Measurements from ENCODE around the gene CNTNAP5. TPM values are rescaled to one million over a fixed set of nuclear protein-coding genes. Genes with fewer than 3 reads are reported as not detected.

Gene CNTNAP5
- total and polyA plus RNA-seq, 7 donors: not detected

DNA sequence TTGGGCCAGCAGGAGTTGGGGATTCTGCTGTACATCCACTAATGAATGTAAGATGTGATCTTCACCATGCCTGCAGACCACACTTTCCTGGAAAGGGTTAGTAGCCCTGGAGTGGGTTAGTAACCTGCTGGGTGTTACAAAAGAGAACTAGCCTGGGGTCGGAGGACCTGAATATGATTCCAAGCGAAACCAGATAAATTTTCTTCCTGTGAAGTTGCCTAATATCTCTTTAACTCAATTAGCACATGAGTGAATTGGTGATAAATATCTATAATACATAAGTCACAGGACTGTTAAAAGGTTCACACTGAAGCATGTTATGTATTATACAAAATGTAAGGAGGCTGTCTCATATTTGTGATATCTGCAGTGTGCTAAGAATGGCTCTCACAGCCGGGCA is 291.0 kb downstream of the CNTNAP5 start:
- ATAC-seq (no peak), DNase-seq (no peak)
- Histone ChIP-seq H3K27ac (no peak overlapping the region), H3K36me3 (ENCODE audit: insufficient read depth in 1 of 2, low read depth in 1 of 2) (no peaks in the 10 kb centered on the region), H3K4me3 (no peak overlapping the region), H3K9me3 (no peaks in the 10 kb centered on the region), H3K4me1 (no peaks in the 10 kb centered on the region), H3K27me3 (ENCODE audit: insufficient read depth in 3 of 3, low read length in 2 of 3) (no peaks in the 10 kb centered on the region)
- WGBS, 3 donors: 67 to 80% (median 73%) methylated on average over 3 of the region's 3 CpGs
- intact Hi-C loops (cut with DNase I): no loop called here
- TF ChIP-seq CTCF (IDR thresholded peaks at IDR 0.05): no peak

DNA sequence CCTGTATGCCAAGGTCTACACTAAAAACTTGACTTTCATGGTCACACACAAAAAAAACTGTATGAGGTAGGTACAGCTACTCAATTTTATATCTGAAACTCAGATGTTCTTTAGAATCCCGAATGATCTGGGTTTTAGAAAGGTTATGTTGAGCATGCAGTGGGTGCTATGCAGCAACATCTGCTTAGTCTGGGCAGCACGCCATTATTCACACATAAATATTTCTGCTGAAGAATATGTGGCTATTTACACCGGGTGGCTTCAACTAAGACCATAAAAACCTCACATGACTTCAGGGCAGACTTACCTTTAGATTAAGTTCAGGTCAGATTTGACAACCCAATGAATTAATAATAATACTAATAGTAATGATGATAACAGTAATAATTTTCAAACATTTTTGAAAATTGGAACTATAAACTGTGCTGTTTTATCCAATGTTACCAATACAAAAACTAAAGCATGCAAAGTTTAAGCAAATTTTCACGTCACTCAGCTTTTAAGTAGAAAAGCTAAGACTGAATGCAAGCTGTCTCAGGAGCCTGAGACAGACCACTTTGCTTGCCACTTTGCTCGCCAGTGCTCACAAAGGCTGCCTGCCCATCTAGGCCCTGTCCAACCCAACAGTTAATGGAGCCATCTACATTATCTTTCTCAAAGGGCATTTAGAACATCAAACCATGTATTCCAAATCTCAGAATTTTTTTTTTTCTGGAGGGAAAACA is 292.0 kb downstream of the CNTNAP5 start:
- Histone ChIP-seq H3K9me3 (no peaks in the 10 kb centered on the region), H3K36me3 (ENCODE audit: insufficient read depth in 1 of 2, low read depth in 1 of 2) (no peaks in the 10 kb centered on the region), H3K27me3 (ENCODE audit: insufficient read depth in 3 of 3, low read length in 2 of 3) (no peaks in the 10 kb centered on the region), H3K27ac (no peak overlapping the region), H3K4me1 (no peaks in the 10 kb centered on the region), H3K4me3 (no peak overlapping the region)
- ATAC-seq (no peak), DNase-seq (no peak)
- 37 to 46% (median 40%) methylated on average over 5 of the region's 5 CpGs for WGBS, 3 donors
- TF ChIP-seq CTCF (IDR thresholded peaks at IDR 0.05): no peak
- intact Hi-C loops (cut with DNase I): no loop called here

- H3K9me3 ChIP-seq: no peaks in the 10 kb centered on the region
- no peaks in the 10 kb centered on the region for H3K4me1 ChIP-seq
- no peaks in the 10 kb centered on the region for H3K36me3 ChIP-seq (ENCODE audit: insufficient read depth in 1 of 2, low read depth in 1 of 2)
- H3K27ac ChIP-seq: no peak overlapping the region
- WGBS, 3 donors: 60 to 92% (median 80%) methylated on average over 1 of the region's 1 CpG
- no peak for DNase-seq
- no peak overlapping the region for H3K4me3 ChIP-seq
- H3K27me3 ChIP-seq (ENCODE audit: insufficient read depth in 3 of 3, low read length in 2 of 3): no peaks in the 10 kb centered on the region
- no peak for TF ChIP-seq CTCF (IDR thresholded peaks at IDR 0.05)
- intact Hi-C loops (cut with DNase I): no loop called here
- ATAC-seq: no peak
Observed at GRCh38 chr2:124317628-124318027, 292.5 kb downstream of the CNTNAP5 start.

DNA sequence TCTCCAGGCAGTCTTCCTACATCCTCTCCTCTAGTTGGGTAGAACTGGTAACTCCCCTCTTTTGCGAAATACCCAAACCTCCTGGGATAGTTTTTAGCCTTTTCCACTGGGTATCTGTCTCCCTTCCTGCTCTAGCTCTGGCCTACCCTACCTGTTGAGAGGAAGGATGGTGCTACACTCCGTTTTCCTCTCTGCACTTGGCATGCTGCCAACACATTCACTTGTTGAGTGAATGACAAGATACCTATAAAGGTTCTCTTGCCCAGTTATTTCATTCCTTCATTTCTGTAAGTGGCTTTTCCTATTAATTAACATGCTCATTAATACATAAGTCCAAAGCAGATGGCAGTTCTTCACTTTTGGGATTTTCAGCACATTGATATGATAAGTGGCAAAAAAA is 293.8 kb downstream of the CNTNAP5 start:
- no peak for ATAC-seq
- no peak for DNase-seq
- intact Hi-C loops (cut with DNase I): no loop called here
- Histone ChIP-seq H3K4me3 (no peak overlapping the region), H3K27ac (no peak overlapping the region), H3K9me3 (no peaks in the 10 kb centered on the region), H3K27me3 (ENCODE audit: insufficient read depth in 3 of 3, low read length in 2 of 3) (no peaks in the 10 kb centered on the region), H3K4me1 (no peaks in the 10 kb centered on the region), H3K36me3 (ENCODE audit: insufficient read depth in 1 of 2, low read depth in 1 of 2) (no peaks in the 10 kb centered on the region)
- WGBS, 3 donors: 69 to 71% (median 70%) methylated on average over 2 of the region's 2 CpGs
- no peak for TF ChIP-seq CTCF (IDR thresholded peaks at IDR 0.05)

DNA sequence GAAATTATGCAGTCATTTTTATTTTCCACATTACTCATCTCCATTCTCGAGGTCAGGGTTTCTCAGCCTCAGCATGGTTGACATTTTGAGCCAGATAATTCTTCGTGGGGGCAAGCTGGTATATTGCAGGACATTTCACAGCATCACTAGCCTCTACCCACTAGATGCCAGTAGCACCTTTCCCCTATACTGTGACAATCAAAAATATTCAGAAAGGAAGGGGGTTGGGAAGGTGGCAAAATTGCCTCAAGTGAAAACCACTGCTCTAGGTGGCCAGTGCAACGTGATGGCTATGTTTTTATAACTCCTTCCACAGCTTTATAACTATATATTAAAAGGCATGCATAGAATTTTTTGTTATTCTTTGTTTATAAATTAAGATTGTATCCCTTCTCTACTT is 294.5 kb downstream of the CNTNAP5 start:
- intact Hi-C loops (cut with DNase I): no loop called here
- no peak for ATAC-seq

More for the DNA sequence above, 294.5 kb downstream of the CNTNAP5 start:
- no peaks in the 10 kb centered on the region for H3K4me1 ChIP-seq
- no peak for TF ChIP-seq CTCF (IDR thresholded peaks at IDR 0.05)
- H3K27me3 ChIP-seq (ENCODE audit: insufficient read depth in 3 of 3, low read length in 2 of 3): no peaks in the 10 kb centered on the region
- no peaks in the 10 kb centered on the region for H3K36me3 ChIP-seq (ENCODE audit: insufficient read depth in 1 of 2, low read depth in 1 of 2)
- WGBS, 3 donors: 61 to 66% (median 66%) methylated on average over 3 of the region's 3 CpGs
- no peak for DNase-seq
- H3K27ac ChIP-seq: no peak overlapping the region
- H3K4me3 ChIP-seq: no peak overlapping the region
- no peaks in the 10 kb centered on the region for H3K9me3 ChIP-seq

Data from psoas muscle (tissue), 8 donors.